IgD-negative memory B cell (primary cell): ENCODE results near the gene CLK3. TPM values are rescaled to one million over a fixed set of nuclear protein-coding genes. Genes with fewer than 3 reads are reported as not detected.
"Not testable (repeated sequence)": the region's sequence is repeated elsewhere in the genome, so short reads cannot be mapped to it uniquely, and the experiment has no call there.

ENCODE experiments used
- H3K27ac Mint-ChIP-seq, 3 donors: one replicate each; pipeline ENCODE4 v1.8.0; 2020 to 2022; ENCODE audit warnings: mild to moderate bottlenecking in 3 of 3, mixed read lengths in 3 of 3, moderate library complexity in 1 of 3
- H3K27me3 Mint-ChIP-seq: one replicate; pipeline ENCODE4 v1.8.0; 2021; ENCODE audit warnings: mixed read lengths
- H3K36me3 Mint-ChIP-seq: one replicate; pipeline ENCODE4 v1.8.0; 2020; ENCODE audit warnings: mild to moderate bottlenecking, mixed read lengths
- H3K4me1 Mint-ChIP-seq, 3 donors: one replicate each; pipeline ENCODE4 v1.8.0; 2020 to 2022; ENCODE audit warnings: mixed read lengths in 3 of 3, mild to moderate bottlenecking in 1 of 3
- H3K4me3 Mint-ChIP-seq, 4 donors: one replicate each; pipeline ENCODE4 v1.8.0; 2020 to 2022; ENCODE audit warnings: mild to moderate bottlenecking in 4 of 4, mixed read lengths in 4 of 4, moderate library complexity in 3 of 4
- H3K9me3 Mint-ChIP-seq, 3 donors: one replicate each; pipeline ENCODE4 v1.8.0; 2020 to 2021; ENCODE audit warnings: mixed read lengths in 3 of 3, mild to moderate bottlenecking in 1 of 3
- polyA plus RNA-seq: library from polyadenylated mRNA; unstranded; fragments of 300-500 nt; fragmentation: Illumina TruSeq; gene quantifications from one replicate; pipeline ENCODE4 v1.2.3, GENCODE V29; 2021

Gene CLK3
- polyA plus RNA-seq, 1 donor from 2014 or later, result 86.2 TPM

- not testable (repeated sequence) for H3K36me3 Mint-ChIP-seq, H3K27me3 Mint-ChIP-seq, H3K9me3 Mint-ChIP-seq, H3K27ac Mint-ChIP-seq, H3K4me3 Mint-ChIP-seq
- peaks cover 1 to 17% (median 11%) of the 10 kb centered on the region in 3 donors for H3K4me1 Mint-ChIP-seq
Observed at GRCh38 chr15:74661280-74661679, 45.6 kb downstream of the CLK3 start.

DNA sequence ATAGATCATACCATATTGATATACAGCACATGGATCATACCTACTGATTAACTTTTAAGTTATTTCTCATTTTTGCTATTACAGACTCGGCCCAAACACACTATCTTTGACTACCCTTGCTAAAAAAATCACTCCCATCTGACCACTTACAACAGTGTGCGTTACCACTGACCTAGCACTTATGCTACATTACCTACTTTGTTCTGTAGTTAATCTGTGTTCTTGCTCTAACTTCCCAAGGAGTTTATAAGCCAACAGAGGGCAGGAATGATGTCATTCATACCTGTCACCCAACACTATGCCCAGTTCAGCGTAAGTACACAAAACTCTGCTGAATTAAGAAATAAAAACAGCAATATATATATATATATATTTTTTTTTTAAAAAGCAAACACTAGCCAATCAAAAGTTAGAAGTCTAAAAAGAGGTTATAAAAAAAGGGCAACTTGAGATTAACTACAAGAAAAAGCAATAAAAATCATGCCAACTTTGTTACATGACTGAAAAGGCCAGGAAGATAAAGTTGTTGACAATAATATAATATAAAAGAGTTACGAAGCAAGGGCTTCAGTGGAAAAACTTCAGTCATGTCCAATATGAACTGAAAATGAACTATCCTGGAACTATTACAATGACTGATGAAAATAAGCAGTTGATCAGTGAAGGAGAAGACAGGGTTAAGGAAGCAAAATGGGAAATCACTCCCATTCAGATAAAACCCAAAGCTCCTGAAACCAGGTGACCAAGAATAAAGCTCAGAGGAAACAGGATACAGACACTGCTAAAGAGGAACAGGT is 46.6 kb downstream of the CLK3 start:
- no peak overlapping the region for H3K4me3 Mint-ChIP-seq
- H3K9me3 Mint-ChIP-seq, result peaks cover 0 to 2% (median 0%) of the 10 kb centered on the region in 3 donors
- peaks cover 1% of the 10 kb centered on the region for H3K36me3 Mint-ChIP-seq
- no peaks in the 10 kb centered on the region for H3K27me3 Mint-ChIP-seq
- no peak overlapping the region for H3K27ac Mint-ChIP-seq
- H3K4me1 Mint-ChIP-seq, result peaks cover 0 to 17% (median 11%) of the 10 kb centered on the region in 3 donors

- Mint-ChIP-seq H3K27me3 (no peaks in the 10 kb centered on the region), H3K4me1 (peaks cover 0 to 16% (median 11%) of the 10 kb centered on the region in 3 donors), H3K36me3 (peaks cover 1% of the 10 kb centered on the region), H3K9me3 (peaks cover 0 to 2% (median 0%) of the 10 kb centered on the region in 3 donors), H3K4me3 (no peak overlapping the region), H3K27ac (no peak overlapping the region)
Observed at GRCh38 chr15:74663303-74664027, 47.8 kb downstream of the CLK3 start.

DNA sequence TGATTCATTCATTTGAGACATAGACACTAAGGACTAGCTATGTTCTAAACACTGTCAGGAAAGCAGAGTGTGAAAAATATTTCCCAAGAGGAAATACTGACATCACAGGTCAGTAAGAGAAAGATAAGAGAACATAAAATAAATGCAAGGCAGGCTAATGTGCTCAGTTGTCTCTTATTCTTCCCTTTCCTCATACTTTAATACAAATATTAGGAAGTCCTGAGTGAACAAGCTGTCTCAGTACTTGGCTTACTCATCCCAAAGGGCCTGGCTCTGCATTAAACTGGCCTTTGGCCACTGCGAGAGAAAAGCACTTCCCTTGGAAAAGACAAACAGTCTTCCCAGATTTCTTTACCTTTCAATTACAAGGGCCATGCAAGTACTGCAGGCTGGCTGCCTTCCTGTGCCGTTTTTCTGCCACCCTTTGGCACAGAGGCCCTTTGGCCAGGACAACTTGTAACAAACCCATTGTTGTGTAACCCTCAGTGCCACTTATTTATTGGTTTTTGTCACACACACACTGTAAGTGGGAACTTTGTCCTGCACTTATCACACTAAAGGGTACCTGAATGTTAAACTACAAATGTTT is 48.5 kb downstream of the CLK3 start:
- H3K9me3 Mint-ChIP-seq, result peaks cover 0 to 2% (median 0%) of the 10 kb centered on the region in 3 donors
- no peak overlapping the region for H3K4me3 Mint-ChIP-seq
- H3K27me3 Mint-ChIP-seq, result no peaks in the 10 kb centered on the region
- no peaks in the 10 kb centered on the region for H3K36me3 Mint-ChIP-seq
- H3K4me1 Mint-ChIP-seq, result peaks cover 0 to 16% (median 11%) of the 10 kb centered on the region in 3 donors
- no peak overlapping the region for H3K27ac Mint-ChIP-seq

DNA sequence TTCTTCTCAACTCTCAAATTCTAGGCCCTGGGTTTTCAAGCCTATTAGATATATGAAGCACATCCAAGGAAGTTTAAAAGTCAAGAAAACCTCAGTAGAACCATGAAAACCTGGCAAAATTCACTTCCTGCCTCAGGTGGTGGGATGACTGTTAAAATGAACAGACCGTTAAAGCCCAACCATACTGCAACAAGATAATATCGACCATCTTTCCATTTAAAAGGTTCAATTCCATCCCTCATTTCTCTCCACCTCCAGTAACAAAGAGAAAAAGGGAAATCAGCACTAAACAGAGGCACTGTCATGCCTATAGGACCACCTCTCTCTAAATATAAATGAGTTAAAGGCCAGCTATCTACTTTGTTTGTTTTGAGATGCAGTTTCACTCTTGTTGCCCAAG is 49.0 kb downstream of the CLK3 start:
- no peaks in the 10 kb centered on the region for H3K36me3 Mint-ChIP-seq
- H3K4me1 Mint-ChIP-seq, result peaks cover 0 to 16% (median 11%) of the 10 kb centered on the region in 3 donors
- H3K27me3 Mint-ChIP-seq, result no peaks in the 10 kb centered on the region
- H3K27ac Mint-ChIP-seq, result peak overlapping the region in 1 of 3 donors; percentile 32
- H3K4me3 Mint-ChIP-seq, result no peak overlapping the region
- H3K9me3 Mint-ChIP-seq, result peaks cover 0 to 2% (median 0%) of the 10 kb centered on the region in 3 donors

DNA sequence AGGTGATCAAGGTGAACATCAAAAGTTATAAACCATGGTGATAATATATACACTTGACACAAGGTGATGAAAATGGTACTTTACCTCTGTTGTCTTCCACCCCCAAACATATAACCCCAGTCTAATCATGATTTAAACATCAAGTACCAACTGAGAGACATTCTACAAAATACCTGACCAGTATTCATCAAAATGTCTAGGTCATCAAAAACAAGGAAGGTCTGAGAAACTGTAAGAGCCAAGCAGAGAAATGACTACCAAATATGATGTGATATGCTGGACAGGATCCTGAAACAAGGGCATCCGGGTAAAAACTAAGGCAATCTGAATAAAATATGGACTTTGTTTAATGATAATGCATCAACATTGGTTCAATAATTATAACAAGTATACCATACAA is 52.3 kb downstream of the CLK3 start:
- Mint-ChIP-seq H3K27me3 (no peaks in the 10 kb centered on the region), H3K4me1 (peaks cover 2 to 14% (median 11%) of the 10 kb centered on the region in 3 donors), H3K4me3 (no peak overlapping the region), H3K9me3 (no peaks in the 10 kb centered on the region), H3K36me3 (no peaks in the 10 kb centered on the region), H3K27ac (no peak overlapping the region)

DNA sequence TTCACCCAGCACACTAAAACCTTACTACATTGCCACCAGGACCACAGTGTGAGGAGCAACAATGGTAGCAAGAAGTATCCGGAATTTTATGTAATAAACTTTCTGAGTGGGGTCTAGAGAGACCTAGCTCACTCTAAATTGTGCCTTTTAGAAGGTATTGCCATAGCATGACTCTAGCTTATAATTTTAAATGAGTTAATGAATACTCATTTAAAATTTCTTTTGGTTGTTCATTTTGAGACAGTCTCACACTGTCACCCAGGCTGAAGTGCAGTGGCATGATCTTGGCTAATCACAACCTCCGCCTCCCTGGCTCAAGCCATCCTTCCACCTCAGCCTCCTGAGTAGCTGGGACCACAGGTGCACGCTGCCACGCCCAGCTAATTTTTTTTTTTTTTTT is 54.0 kb downstream of the CLK3 start:
- H3K27me3 Mint-ChIP-seq, result no peaks in the 10 kb centered on the region
- peaks cover 2 to 10% (median 4%) of the 10 kb centered on the region in 3 donors for H3K4me1 Mint-ChIP-seq
- no peak overlapping the region for H3K27ac Mint-ChIP-seq
- H3K36me3 Mint-ChIP-seq, result no peaks in the 10 kb centered on the region
- H3K9me3 Mint-ChIP-seq, result no peaks in the 10 kb centered on the region
- no peak overlapping the region for H3K4me3 Mint-ChIP-seq

DNA sequence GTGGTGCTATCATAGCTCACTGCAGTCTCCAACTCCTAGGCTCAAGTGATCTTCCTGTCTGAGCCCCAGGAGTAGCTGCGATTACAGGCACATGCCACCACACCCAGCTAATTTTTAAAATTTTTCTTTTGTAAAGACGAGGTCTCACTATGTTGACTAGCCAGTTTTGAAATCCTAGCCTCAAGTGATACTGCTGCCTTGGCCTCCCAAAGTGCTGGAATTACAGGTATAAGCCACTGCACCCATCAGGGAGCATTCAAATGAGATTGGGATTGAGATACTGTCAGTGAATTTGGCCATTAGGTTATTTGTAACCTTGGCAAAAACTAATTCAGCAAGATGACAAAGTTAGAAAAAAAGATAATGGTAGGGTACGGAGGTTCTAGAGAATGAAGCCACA is 58.5 kb downstream of the CLK3 start:
- Mint-ChIP-seq H3K4me3 (no peak overlapping the region), H3K36me3 (no peaks in the 10 kb centered on the region), H3K27ac (peak overlapping the region in 1 of 3 donors; percentile 8), H3K27me3 (no peaks in the 10 kb centered on the region), H3K9me3 (no peaks in the 10 kb centered on the region), H3K4me1 (peaks cover 5 to 9% (median 8%) of the 10 kb centered on the region in 3 donors)

- H3K36me3 Mint-ChIP-seq, result peaks cover 2% of the 10 kb centered on the region
- no peaks in the 10 kb centered on the region for H3K27me3 Mint-ChIP-seq
- H3K4me3 Mint-ChIP-seq, result no peak overlapping the region
- H3K9me3 Mint-ChIP-seq, result no peaks in the 10 kb centered on the region
- H3K27ac Mint-ChIP-seq, result peak overlapping the region in 1 of 3 donors; percentile 83
- peaks cover 9 to 15% (median 15%) of the 10 kb centered on the region in 3 donors for H3K4me1 Mint-ChIP-seq
Observed at GRCh38 chr15:74676801-74677200, 61.2 kb downstream of the CLK3 start.

Other genes with a start within 250 kb of the CLK3 start
- not detected for gene CYP11A1, start 248.2 kb upstream of the CLK3 start, polyA plus RNA-seq
- 5.0 TPM for gene SEMA7A, start 181.9 kb upstream of the CLK3 start, polyA plus RNA-seq
- gene UBL7, start 154.7 kb upstream of the CLK3 start, polyA plus RNA-seq, result 123 TPM
- gene ARID3B, start 74.6 kb upstream of the CLK3 start, polyA plus RNA-seq, result 14.4 TPM
- gene EDC3, start 80.2 kb downstream of the CLK3 start, polyA plus RNA-seq, result 18.5 TPM
- not detected for gene CYP1A1, start 109.7 kb downstream of the CLK3 start, polyA plus RNA-seq
- not detected for gene CYP1A2, start 133.0 kb downstream of the CLK3 start, polyA plus RNA-seq
- gene CSK, start 166.2 kb downstream of the CLK3 start, polyA plus RNA-seq, result 214 TPM
- not detected for gene LMAN1L, start 197.0 kb downstream of the CLK3 start, polyA plus RNA-seq
- gene CPLX3, start 210.8 kb downstream of the CLK3 start, polyA plus RNA-seq, result not detected
- 25.2 TPM for gene ULK3, start 227.3 kb downstream of the CLK3 start, polyA plus RNA-seq